Skin epidermis (tissue), 12 donors: ENCODE results near the gene TXNRD1.
"Not testable (repeated sequence)": the region's sequence is repeated elsewhere in the genome, so short reads cannot be mapped to it uniquely, and the experiment has no call there.

Source experiments
- H3K27ac ChIP-seq, 21 experiments: fragments of 200-600 bp; sonication (generic) in 11 of 21; one replicate each; pipeline ENCODE4 v1.5.0; 2020; ENCODE audit warnings: mild to moderate bottlenecking in 3 of 21, inconsistent platforms in 2 of 21, moderate library complexity in 2 of 21
- H3K4me3 ChIP-seq, 7 experiments: fragments of 200-600 bp; sonication (generic) in 2 of 7; one replicate each; pipeline ENCODE4 v1.5.0; 2020; ENCODE audit warnings: inconsistent platforms in 2 of 7, mild to moderate bottlenecking in 2 of 7, moderate library complexity in 1 of 7

The TXNRD1 gene

GRCh38 chr12:104313568-104314241 lies 98.1 kb downstream of the TXNRD1 start:
- no peak overlapping the region for H3K27ac ChIP-seq
- H3K4me3 ChIP-seq: no peak overlapping the region

DNA sequence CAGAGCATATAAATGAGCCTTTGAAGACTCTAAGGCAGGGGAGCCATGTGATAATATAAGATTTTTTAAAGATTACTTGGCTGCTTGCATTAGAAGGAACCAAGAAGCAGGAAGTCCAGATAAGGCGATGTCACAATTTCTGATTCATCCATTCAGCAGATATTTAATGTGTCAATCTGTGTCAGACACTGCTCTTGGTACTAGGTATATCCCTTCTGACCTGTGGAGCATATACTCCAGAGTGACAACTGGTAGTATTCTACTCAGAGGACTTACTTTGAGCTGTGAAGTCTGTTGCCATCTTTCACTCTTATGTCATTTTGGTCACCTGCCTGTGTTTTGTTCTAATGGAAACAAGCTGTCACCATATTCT lies 98.6 kb downstream of the TXNRD1 start:
- H3K27ac ChIP-seq: no peak overlapping the region
- no peak overlapping the region for H3K4me3 ChIP-seq

GRCh38 chr12:104315326-104316224 lies 100.0 kb downstream of the TXNRD1 start:
- Histone ChIP-seq H3K27ac (no peak overlapping the region), H3K4me3 (no peak overlapping the region)

GRCh38 chr12:104316936-104317335 lies 101.4 kb downstream of the TXNRD1 start:
- H3K27ac ChIP-seq: no peak overlapping the region
- no peak overlapping the region for H3K4me3 ChIP-seq

DNA sequence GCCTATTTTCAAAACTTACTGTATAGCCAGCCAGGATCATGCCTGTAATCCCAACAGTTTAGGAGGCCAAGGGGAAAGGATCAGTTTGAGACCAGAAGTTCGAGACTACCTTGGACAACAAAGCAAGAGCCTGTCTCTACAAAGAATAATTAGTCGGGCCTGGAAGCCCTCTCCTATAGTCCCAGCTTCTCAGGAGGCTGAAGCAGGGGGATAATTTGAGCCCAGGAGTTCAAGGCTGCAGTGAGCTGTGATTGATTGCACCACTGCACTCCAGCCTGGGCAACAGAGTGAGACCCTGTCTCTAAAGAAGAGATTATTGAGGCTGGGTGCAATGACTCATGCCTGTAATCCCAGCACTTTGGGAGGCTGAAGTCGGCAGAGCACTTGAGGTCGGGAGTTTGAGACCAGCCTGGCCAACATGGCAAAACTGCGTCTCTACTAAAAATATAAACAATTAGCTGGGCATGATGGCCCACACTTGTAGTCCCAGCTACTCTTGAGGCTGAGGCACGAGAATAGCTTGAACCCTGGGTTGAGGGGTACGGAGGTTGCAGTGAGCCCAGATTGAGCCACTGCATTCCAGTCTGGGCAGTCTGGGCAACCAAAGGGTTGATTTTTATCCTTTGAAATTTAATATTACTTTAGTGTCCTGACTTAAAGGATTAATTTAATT lies 102.1 kb downstream of the TXNRD1 start:
- Histone ChIP-seq H3K27ac (no peak overlapping the region), H3K4me3 (no peak overlapping the region)

- Histone ChIP-seq H3K4me3 (no peak overlapping the region), H3K27ac (no peak overlapping the region)
These were observed 103.4 kb downstream of the TXNRD1 start for GRCh38 chr12:104319028-104319427.

GRCh38 chr12:104319918-104320626 lies 104.5 kb downstream of the TXNRD1 start:
- no peak overlapping the region for H3K4me3 ChIP-seq
- peak overlapping the region in 1 of 21 experiments; percentile 19 for H3K27ac ChIP-seq

DNA sequence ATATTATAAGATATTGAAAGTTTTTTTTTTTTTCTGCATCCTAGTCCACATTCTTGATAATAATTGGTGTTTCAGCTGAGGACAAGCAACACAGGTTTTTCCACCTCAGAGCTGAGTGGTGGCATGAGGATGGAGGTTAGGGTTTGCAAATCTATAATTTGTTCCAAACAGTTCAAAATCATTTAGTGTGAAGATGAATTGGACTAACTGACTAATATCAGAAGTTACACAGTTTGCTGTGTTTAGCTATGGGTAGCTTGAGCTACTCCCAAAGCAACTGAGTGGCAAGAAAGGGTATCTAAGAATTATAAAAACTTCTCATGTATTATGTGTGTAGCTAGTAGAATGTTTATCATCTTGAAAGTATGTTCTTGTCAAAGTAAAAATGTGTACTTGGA lies 105.0 kb downstream of the TXNRD1 start:
- Histone ChIP-seq H3K27ac (peak overlapping the region in 1 of 21 experiments; percentile 19), H3K4me3 (no peak overlapping the region)

DNA sequence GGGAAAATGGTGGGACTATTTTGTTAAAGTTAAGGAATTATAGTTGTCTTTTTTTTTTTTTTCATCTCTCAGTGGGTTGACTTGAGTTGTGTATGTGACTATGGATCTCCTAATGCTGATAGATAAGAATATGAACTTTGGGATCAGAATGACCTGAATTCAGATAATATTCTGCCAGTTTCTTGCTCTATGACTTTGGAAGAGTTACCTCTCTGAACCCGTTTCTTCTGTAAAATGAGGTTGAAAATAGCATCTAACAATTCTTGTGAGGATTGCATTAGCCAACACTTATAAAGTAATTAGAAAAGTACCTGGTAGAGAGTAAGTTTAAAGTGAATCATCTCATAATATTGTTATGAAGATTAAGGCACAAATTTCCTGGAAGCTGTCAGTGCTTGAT lies 106.4 kb downstream of the TXNRD1 start:
- Histone ChIP-seq H3K27ac (no peak overlapping the region), H3K4me3 (no peak overlapping the region)

- H3K4me3 ChIP-seq, H3K27ac ChIP-seq: not testable (repeated sequence)
These were observed 107.0 kb downstream of the TXNRD1 start for GRCh38 chr12:104322533-104322932.

GRCh38 chr12:104323899-104324298 lies 108.3 kb downstream of the TXNRD1 start:
- Histone ChIP-seq H3K27ac (no peak overlapping the region), H3K4me3 (no peak overlapping the region)

- H3K4me3 ChIP-seq, H3K27ac ChIP-seq: not testable (repeated sequence)
These were observed 112.7 kb downstream of the TXNRD1 start for GRCh38 chr12:104328278-104328677.

GRCh38 chr12:104328790-104329189 lies 113.2 kb downstream of the TXNRD1 start:
- H3K27ac ChIP-seq: no peak overlapping the region

DNA sequence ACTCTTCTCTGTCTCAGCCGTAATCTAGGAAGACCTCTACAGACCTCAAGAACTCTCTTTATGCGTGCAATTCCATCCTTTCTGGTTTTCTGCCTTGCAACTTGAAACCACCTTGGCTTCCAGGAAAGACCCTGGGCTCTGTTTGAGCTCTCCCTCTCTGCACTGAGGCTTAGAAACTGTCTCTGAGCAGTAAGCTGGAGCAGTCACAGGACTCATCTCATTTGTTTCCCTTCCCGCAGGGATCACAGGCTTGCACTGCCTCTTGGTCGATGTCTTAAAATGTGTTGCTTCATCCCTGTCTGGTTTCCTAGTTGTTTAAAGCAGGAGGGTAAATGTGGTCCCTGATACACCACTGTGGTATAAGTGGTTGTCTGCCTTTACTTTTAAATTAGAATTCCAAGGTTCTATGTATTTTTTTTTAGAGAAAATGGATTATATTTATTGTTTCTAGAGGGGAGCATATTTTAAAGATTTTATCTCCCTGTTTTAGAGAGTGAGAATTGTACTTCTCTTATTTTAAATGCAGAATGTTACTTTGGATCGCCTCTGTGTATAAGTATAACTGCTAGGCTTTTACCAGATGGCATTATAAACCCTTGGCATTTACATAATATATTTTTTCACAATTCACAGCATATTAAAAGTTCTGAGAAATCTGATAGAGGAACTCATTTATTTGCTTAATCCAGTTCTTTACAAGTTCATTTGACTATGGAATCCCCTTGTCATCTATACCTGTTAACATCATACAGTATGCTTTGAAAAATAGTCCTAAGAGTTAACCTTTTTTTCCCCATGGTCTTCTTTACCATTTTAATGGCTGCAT lies 114.3 kb downstream of the TXNRD1 start:
- Histone ChIP-seq H3K4me3 (no peak overlapping the region), H3K27ac (no peak overlapping the region)

More at GRCh38 chr12:104328790-104329189, 113.2 kb downstream of the TXNRD1 start:
- H3K4me3 ChIP-seq: no peak overlapping the region

DNA sequence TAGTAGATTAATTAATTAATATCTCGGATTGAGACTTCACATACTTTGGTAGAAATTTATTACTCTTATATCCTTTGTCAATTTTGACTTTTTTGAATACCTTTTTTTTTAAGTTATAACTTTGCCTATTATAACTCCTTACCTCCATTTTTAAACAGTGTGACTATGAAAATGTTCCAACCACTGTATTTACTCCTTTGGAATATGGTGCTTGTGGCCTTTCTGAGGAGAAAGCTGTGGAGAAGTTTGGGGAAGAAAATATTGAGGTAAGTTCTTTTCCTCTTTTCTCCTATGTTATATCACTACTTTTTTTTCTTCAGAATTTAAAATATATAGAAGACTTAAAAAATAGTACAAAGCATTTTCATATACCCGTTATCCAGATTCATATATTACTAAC lies 115.8 kb downstream of the TXNRD1 start:
- no peak overlapping the region for H3K27ac ChIP-seq

DNA sequence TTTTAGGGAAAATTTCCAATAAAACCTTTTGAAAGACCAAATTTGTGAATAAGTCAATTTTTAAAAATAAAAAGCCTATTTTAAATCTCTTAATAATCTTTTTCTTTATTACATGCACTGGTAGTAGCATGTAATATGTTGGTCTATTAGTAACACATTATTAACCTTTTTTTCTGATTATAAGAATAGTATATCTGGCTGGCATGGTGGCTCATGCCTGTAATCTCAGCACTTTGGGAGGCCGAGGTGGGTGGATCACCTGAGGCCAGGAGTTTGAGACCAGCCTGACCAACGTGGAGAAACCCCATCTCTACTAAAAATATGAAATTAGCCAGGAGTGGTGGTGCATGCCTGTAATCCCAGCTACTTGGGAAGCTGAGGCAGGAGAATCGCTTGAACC lies 116.7 kb downstream of the TXNRD1 start:
- not testable (repeated sequence) for H3K27ac ChIP-seq

More for the DNA sequence above, 115.8 kb downstream of the TXNRD1 start:
- no peak overlapping the region for H3K4me3 ChIP-seq

DNA sequence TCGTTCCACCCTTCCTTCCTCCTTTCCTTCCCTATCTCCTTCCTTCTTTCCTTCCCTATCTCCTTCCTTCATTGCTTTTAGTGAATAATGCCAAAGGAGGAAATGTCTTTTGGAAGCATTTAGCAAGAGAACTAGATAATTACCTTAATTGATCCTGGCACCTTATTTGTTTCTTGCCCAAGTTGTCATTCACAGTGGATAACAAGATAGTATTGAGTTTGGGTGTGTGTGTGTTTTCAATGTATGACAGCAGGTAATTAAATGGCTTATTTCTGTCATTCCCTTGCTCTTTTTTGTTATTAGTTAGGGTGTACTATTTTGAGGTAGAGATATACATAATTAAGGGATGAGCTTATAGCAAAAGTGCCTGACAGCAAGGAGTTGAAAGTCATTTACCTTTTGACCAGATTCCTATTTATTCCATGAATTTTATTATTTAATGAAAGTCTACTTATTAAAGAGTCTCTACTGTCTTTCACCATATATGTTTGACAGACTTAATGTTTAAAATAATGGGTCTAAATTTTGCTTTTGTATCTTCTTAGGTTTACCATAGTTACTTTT lies 118.2 kb downstream of the TXNRD1 start:
- H3K27ac ChIP-seq: no peak overlapping the region

More for the DNA sequence above, 116.7 kb downstream of the TXNRD1 start:
- H3K4me3 ChIP-seq: not testable (repeated sequence)

GRCh38 chr12:104334581-104334980 lies 119.0 kb downstream of the TXNRD1 start:
- H3K4me3 ChIP-seq: no peak overlapping the region

More for the DNA sequence above, 118.2 kb downstream of the TXNRD1 start:
- no peak overlapping the region for H3K4me3 ChIP-seq

DNA sequence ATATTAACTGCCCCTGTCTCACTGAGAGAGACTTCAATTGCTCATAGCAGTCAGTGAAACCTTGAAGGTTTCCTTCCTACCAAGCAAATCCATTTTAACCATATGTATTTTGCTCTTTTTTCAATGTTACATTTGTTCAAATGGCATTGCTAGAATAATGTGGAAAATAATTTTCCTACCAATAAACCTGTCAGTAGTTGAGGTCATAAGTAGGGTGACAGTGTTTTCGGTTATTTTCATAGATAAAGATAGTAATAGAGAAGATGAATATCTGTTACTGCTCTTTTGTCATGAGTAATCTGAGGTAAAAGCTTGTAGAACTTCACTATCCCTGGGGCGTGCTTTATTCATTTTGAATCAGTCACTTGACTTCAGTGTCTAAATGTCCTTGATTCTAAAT lies 120.5 kb downstream of the TXNRD1 start:
- Histone ChIP-seq H3K4me3 (no peak overlapping the region), H3K27ac (no peak overlapping the region)

More at GRCh38 chr12:104334581-104334980, 119.0 kb downstream of the TXNRD1 start:
- no peak overlapping the region for H3K27ac ChIP-seq
